Measurements from ENCODE around the gene NFATC1.

GRCh38 chr18:79496237-79496977 lies 100.7 kb downstream of the NFATC1 start:
- TF ChIP-seq, protein P1, sequence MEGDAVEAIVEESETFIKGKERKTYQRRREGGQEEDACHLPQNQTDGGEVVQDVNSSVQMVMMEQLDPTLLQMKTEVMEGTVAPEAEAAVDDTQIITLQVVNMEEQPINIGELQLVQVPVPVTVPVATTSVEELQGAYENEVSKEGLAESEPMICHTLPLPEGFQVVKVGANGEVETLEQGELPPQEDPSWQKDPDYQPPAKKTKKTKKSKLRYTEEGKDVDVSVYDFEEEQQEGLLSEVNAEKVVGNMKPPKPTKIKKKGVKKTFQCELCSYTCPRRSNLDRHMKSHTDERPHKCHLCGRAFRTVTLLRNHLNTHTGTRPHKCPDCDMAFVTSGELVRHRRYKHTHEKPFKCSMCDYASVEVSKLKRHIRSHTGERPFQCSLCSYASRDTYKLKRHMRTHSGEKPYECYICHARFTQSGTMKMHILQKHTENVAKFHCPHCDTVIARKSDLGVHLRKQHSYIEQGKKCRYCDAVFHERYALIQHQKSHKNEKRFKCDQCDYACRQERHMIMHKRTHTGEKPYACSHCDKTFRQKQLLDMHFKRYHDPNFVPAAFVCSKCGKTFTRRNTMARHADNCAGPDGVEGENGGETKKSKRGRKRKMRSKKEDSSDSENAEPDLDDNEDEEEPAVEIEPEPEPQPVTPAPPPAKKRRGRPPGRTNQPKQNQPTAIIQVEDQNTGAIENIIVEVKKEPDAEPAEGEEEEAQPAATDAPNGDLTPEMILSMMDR (IDR thresholded peaks at IDR 0.05 in 4 of 5, conservative IDR thresholded peaks at IDR 0.05 in 1 of 5) = no peak
- TF ChIP-seq POLR2A (IDR thresholded peaks at IDR 0.05) = no peak
